Measurements from ENCODE around the gene ECHDC1. TPM values are rescaled to one million over a fixed set of nuclear protein-coding genes. Genes with fewer than 3 reads are reported as not detected.

ECHDC1 gene
- total RNA-seq, 1 donor from 2014 or later = 47.2 TPM

- H3K27ac Mint-ChIP-seq (ENCODE audit: unreplicated experiment) = peak overlapping the region; percentile 58
- Histone ChIP-seq H3K4me3 (ENCODE audit: insufficient read depth, low read depth, low read length) (no peak overlapping the region), H3K27ac (ENCODE audit: low read depth, low read length) (peak overlapping the region; percentile 76), H3K27me3 (ENCODE audit: insufficient read depth, low read length) (no peaks in the 10 kb centered on the region), H3K79me2 (ENCODE audit: insufficient read depth, low read length) (no peaks in the 10 kb centered on the region), H3K9me3 (ENCODE audit: insufficient read depth, low read depth, low read length) (peaks cover 3% of the 10 kb centered on the region), H4K20me1 (ENCODE audit: insufficient read depth, low read length) (no peaks in the 10 kb centered on the region), H3K4me1 (ENCODE audit: insufficient read depth, low read length) (peaks cover 13% of the 10 kb centered on the region), H3K9ac (ENCODE audit: low read length) (no peak overlapping the region), H3K36me3 (ENCODE audit: insufficient read depth, low read length) (no peaks in the 10 kb centered on the region), H2AFZ (ENCODE audit: low read depth, low read length) (peak overlapping the region; percentile 2), H3K4me2 (ENCODE audit: low read length) (peak overlapping the region; percentile 76)
- FAIRE-seq = no peak
- no peak for DNase-seq (ENCODE audit: low read depth)
- peaks cover 6% of the 10 kb centered on the region for H3K36me3 Mint-ChIP-seq (ENCODE audit: low read depth, unreplicated experiment)
- H3K27me3 Mint-ChIP-seq (ENCODE audit: low read depth, unreplicated experiment) = no peaks in the 10 kb centered on the region
- H3K4me1 Mint-ChIP-seq (ENCODE audit: low read depth, unreplicated experiment) = peaks cover 10% of the 10 kb centered on the region
- no peak overlapping the region for H3K4me3 Mint-ChIP-seq (ENCODE audit: unreplicated experiment)
- peaks cover 2% of the 10 kb centered on the region for H3K9me3 Mint-ChIP-seq (ENCODE audit: unreplicated experiment)
- no peak for TF ChIP-seq CTCF (IDR thresholded peaks at IDR 0.05; ENCODE audit: insufficient read depth, low read depth, low read length)
- no peak for TF ChIP-seq EZH2 (IDR thresholded peaks at IDR 0.05; ENCODE audit: insufficient read depth, low read length)
Observed at GRCh38 chr6:127367023-127367375, 23.6 kb upstream of the ECHDC1 start.

GRCh38 chr6:127366282-127367022 is 23.0 kb upstream of the ECHDC1 start:
- peaks cover 10% of the 10 kb centered on the region for H3K4me1 Mint-ChIP-seq (ENCODE audit: low read depth, unreplicated experiment)
- FAIRE-seq = peak; percentile 96
- H3K27me3 Mint-ChIP-seq (ENCODE audit: low read depth, unreplicated experiment) = no peaks in the 10 kb centered on the region
- peaks cover 3% of the 10 kb centered on the region for H3K9me3 ChIP-seq (ENCODE audit: insufficient read depth, low read depth, low read length)
- peak overlapping the region; percentile 76 for H3K4me2 ChIP-seq (ENCODE audit: low read length)
- no peak for TF ChIP-seq EZH2 (IDR thresholded peaks at IDR 0.05; ENCODE audit: insufficient read depth, low read length)
- no peak for TF ChIP-seq CTCF (IDR thresholded peaks at IDR 0.05; ENCODE audit: insufficient read depth, low read depth, low read length)
- peak overlapping the region; percentile 64 for H2AFZ ChIP-seq (ENCODE audit: low read depth, low read length)
- DNase-seq (ENCODE audit: low read depth) = peak; percentile 94
- H3K79me2 ChIP-seq (ENCODE audit: insufficient read depth, low read length) = no peaks in the 10 kb centered on the region
- peaks cover 13% of the 10 kb centered on the region for H3K4me1 ChIP-seq (ENCODE audit: insufficient read depth, low read length)
- peak overlapping the region; percentile 98 for H3K27ac Mint-ChIP-seq (ENCODE audit: unreplicated experiment)
- peaks cover 10% of the 10 kb centered on the region for H3K36me3 Mint-ChIP-seq (ENCODE audit: low read depth, unreplicated experiment)
- no peaks in the 10 kb centered on the region for H3K27me3 ChIP-seq (ENCODE audit: insufficient read depth, low read length)
- peak overlapping the region; percentile 0 for H3K4me3 Mint-ChIP-seq (ENCODE audit: unreplicated experiment)
- no peak overlapping the region for H3K4me3 ChIP-seq (ENCODE audit: insufficient read depth, low read depth, low read length)
- no peaks in the 10 kb centered on the region for H4K20me1 ChIP-seq (ENCODE audit: insufficient read depth, low read length)
- H3K9ac ChIP-seq (ENCODE audit: low read length) = peak overlapping the region; percentile 40
- peaks cover 2% of the 10 kb centered on the region for H3K9me3 Mint-ChIP-seq (ENCODE audit: unreplicated experiment)
- H3K27ac ChIP-seq (ENCODE audit: low read depth, low read length) = peak overlapping the region; percentile 76
- no peaks in the 10 kb centered on the region for H3K36me3 ChIP-seq (ENCODE audit: insufficient read depth, low read length)

GRCh38 chr6:127365874-127366273 is 22.5 kb upstream of the ECHDC1 start:
- H3K36me3 Mint-ChIP-seq (ENCODE audit: low read depth, unreplicated experiment) = peaks cover 10% of the 10 kb centered on the region
- H3K27ac ChIP-seq (ENCODE audit: low read depth, low read length) = peak overlapping the region; percentile 76

More at GRCh38 chr6:127365874-127366273, 22.5 kb upstream of the ECHDC1 start:
- Mint-ChIP-seq H3K4me1 (ENCODE audit: low read depth, unreplicated experiment) (peaks cover 10% of the 10 kb centered on the region), H3K27me3 (ENCODE audit: low read depth, unreplicated experiment) (no peaks in the 10 kb centered on the region), H3K4me3 (ENCODE audit: unreplicated experiment) (no peak overlapping the region), H3K27ac (ENCODE audit: unreplicated experiment) (peak overlapping the region; percentile 98), H3K9me3 (ENCODE audit: unreplicated experiment) (no peaks in the 10 kb centered on the region)
- peak overlapping the region; percentile 64 for H2AFZ ChIP-seq (ENCODE audit: low read depth, low read length)
- H4K20me1 ChIP-seq (ENCODE audit: insufficient read depth, low read length) = no peaks in the 10 kb centered on the region
- FAIRE-seq = no peak
- peaks cover 1% of the 10 kb centered on the region for H3K9me3 ChIP-seq (ENCODE audit: insufficient read depth, low read depth, low read length)
- peak overlapping the region; percentile 40 for H3K9ac ChIP-seq (ENCODE audit: low read length)
- peak overlapping the region; percentile 76 for H3K4me2 ChIP-seq (ENCODE audit: low read length)
- H3K79me2 ChIP-seq (ENCODE audit: insufficient read depth, low read length) = no peaks in the 10 kb centered on the region
- no peaks in the 10 kb centered on the region for H3K27me3 ChIP-seq (ENCODE audit: insufficient read depth, low read length)
- no peak for DNase-seq (ENCODE audit: low read depth)
- no peaks in the 10 kb centered on the region for H3K36me3 ChIP-seq (ENCODE audit: insufficient read depth, low read length)
- H3K4me3 ChIP-seq (ENCODE audit: insufficient read depth, low read depth, low read length) = no peak overlapping the region
- peaks cover 13% of the 10 kb centered on the region for H3K4me1 ChIP-seq (ENCODE audit: insufficient read depth, low read length)
- TF ChIP-seq EZH2 (IDR thresholded peaks at IDR 0.05; ENCODE audit: insufficient read depth, low read length) = no peak
- no peak for TF ChIP-seq CTCF (IDR thresholded peaks at IDR 0.05; ENCODE audit: insufficient read depth, low read depth, low read length)
